ENCODE measurements around the gene BOC. TPM values are rescaled to one million over a fixed set of nuclear protein-coding genes. Genes with fewer than 3 reads are reported as not detected.

Gene BOC
- total RNA-seq, 1 donor, result 16.9 TPM

DNA sequence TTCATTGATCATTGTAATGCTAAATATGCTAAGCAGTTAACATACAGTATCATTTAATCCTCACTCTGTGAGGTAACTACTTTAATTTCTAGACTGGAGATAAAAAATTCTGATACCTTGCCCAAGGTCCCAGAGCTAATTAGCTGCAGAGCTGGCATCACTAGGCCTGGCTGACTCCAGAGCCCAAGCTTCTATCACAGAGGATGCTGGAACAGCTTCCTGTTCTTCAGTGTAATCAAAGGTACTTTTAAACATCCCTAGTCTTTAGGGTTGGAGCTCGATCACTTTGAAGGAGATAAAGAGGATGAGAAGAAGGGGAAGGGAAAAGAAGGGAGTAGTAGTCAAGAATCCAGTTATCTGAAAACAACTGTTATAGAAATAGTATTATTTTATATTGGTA is 37.1 kb upstream of the BOC start:
- H3K4me3 ChIP-seq (ENCODE audit: low read depth, low read length), result no peak overlapping the region
- TF ChIP-seq, protein P1, sequence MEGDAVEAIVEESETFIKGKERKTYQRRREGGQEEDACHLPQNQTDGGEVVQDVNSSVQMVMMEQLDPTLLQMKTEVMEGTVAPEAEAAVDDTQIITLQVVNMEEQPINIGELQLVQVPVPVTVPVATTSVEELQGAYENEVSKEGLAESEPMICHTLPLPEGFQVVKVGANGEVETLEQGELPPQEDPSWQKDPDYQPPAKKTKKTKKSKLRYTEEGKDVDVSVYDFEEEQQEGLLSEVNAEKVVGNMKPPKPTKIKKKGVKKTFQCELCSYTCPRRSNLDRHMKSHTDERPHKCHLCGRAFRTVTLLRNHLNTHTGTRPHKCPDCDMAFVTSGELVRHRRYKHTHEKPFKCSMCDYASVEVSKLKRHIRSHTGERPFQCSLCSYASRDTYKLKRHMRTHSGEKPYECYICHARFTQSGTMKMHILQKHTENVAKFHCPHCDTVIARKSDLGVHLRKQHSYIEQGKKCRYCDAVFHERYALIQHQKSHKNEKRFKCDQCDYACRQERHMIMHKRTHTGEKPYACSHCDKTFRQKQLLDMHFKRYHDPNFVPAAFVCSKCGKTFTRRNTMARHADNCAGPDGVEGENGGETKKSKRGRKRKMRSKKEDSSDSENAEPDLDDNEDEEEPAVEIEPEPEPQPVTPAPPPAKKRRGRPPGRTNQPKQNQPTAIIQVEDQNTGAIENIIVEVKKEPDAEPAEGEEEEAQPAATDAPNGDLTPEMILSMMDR (IDR thresholded peaks at IDR 0.05; ENCODE audit: insufficient read depth, low read length), result no peak
- DNase-seq (ENCODE audit: low read depth), result no peak

DNA sequence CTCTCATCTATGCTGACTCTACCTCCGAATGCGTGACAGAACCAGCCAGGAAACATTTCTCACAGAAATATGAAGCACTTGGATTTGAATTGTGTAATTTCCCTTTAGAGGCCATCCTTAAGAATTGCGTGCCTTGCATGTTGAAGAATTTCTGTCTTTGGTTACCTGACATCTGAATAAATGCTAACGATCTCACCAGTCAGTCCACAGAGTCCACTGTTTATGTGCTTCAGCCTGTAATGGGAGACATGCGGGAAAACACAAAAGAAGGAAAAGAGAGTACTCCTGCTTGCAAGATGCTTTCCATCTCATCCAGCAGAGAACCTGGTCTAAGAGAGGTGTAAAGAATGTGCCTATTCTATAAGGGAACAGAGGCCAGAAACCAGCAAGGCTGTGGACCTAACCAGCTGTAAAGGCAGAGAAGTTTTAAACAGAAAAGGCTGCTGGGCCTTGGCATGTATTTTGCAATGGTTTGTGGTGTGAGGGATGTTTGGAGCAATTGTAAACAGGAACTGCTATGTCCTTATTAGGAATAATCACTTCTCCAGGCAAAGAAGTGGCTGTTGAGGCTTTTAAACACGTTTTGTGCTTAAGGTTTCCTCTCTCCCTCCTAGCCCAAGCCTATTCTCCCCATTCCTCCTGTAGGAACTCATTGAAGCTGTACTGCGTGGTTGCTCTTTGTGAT is 36.4 kb upstream of the BOC start:
- TF ChIP-seq, protein P1 (IDR thresholded peaks at IDR 0.05; ENCODE audit: insufficient read depth, low read length), result no peak
- H3K4me3 ChIP-seq (ENCODE audit: low read depth, low read length), result no peak overlapping the region
- DNase-seq (ENCODE audit: low read depth), result no peak

DNA sequence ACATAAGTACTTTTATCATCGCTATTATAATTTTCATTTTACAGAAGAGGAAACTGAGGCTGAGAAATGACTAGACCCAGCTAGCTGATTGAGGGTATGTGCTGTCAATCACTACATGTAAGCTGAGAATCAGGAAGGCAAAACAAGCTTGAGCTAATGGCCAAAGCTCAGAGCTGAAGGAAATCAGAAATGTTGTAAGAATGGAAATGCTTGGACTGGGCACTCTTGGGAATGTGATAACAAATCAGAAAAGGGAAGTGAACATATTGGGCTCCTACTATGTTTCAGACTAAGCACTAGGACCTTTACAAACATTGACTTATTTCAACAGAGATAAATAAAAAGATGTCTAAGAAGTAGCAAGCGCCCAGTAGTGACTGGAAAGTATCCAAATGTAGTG is 33.8 kb upstream of the BOC start:
- H3K4me3 ChIP-seq (ENCODE audit: low read depth, low read length), result no peak overlapping the region
- TF ChIP-seq, protein P1 (IDR thresholded peaks at IDR 0.05; ENCODE audit: insufficient read depth, low read length), result no peak
- DNase-seq (ENCODE audit: low read depth), result no peak

DNA sequence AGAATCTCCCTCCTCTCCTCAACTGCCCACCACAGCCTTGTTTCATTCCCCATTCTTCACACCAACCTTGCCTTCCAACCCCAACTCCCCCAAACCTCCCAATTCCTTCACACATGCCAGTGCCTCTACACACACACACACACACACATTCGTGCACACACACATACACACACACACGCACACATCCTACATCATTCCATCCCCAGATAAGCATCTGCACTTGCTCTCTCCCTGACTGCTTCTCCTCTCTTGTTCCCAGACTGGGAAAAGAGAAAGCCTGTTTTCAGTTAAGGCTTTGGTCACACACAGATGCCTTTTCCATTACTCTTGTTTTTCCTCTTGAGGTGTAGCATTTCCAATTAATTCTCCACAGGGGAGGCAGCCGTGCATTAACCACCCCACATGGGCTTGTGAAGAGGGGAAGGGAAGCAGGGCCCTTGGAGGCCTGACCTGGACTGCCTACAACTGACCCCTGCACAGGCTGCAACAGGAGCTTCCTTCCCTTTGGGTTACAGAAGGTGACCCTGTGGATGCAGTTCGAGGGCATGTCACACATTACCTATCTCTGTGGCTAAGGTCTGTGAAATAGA is 32.0 kb upstream of the BOC start:
- TF ChIP-seq, protein P1 (IDR thresholded peaks at IDR 0.05; ENCODE audit: insufficient read depth, low read length), result no peak
- H3K4me3 ChIP-seq (ENCODE audit: low read depth, low read length), result no peak overlapping the region
- peak; percentile 2 for DNase-seq (ENCODE audit: low read depth)

DNA sequence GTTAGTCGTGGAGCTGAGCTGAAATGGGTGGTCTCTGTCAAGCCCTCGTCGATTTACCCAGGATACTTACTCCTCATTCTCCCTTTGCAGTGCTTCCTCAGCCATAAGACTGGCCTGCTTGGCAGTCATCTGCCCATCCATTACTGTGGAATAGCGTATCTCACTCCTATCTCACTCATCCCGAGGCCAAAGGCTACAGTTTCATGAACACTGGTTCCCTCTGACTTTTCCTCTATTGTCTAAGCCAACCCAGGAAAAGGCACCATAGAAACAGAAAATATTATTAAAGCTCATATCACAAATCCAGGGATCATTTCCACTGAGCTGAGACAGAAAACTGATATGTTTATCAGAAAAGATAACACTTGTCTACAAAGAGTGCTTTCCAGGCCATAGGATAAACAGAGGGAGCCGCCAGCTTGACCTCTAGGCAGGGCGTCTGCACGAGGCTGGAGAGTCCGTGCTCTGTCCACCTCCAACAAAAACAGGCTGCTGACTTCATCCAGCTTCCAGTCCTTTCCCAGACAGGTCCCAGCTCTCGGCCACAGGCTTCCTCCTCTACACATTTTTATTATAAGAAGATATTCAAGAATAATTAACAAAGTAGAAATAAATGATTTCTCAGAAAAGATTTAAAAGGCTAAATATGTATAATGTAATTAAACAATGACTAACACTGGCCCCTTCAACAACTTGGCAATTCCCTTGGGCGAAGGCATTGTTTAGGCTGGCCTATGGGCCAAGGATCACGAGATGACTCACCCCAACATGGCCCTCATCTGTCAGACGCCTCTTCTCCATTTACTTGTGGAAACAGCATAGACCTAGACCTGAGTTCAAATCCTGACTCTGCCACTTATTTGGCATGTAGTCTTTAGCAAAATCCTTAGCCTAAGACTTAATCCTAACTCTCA is 27.4 kb upstream of the BOC start:
- TF ChIP-seq, protein P1 (IDR thresholded peaks at IDR 0.05; ENCODE audit: insufficient read depth, low read length), result no peak
- DNase-seq (ENCODE audit: low read depth), result peak; percentile 84
- H3K4me3 ChIP-seq (ENCODE audit: low read depth, low read length), result no peak overlapping the region

DNA sequence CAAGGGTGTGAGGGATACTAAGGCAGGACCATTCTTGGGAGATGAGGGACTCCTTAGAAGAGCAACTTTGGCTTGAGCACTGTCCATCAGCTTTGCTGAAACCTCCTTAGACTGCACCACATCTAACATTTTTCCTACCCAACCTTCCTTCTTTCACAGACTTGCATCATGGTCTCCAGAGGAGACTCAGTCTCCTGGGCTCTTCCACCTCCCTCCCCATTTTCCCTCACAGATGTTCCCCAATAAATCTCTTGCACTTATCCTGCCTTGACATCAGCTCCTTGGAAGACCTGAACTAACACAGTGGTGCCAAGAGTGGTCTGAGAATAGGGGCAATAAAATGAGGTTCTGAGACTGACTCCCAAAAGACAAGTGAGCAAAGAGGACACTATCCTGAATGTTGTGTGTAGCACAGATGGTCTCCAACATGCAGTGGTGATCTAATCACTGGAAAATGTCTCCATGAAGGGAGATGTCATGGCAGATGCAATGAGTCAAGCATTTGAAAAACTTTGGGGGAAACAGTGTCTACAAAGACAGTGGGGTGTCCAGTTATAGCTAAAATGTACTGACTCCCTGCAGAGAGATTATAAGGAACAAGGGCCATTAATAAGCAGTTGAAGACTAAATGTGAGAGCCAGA is 26.0 kb upstream of the BOC start:
- peak; percentile 13 for DNase-seq (ENCODE audit: low read depth)
- TF ChIP-seq, protein P1 (IDR thresholded peaks at IDR 0.05; ENCODE audit: insufficient read depth, low read length), result no peak
- no peak overlapping the region for H3K4me3 ChIP-seq (ENCODE audit: low read depth, low read length)

Data from fibroblast of the aortic adventitia (primary cell).